H54 (cell line): ENCODE measurements around the gene MXD4.
A peak's percentile ranks its signal among the peaks of the same experiment; 100 is the strongest.

Source experiments
- DNase-seq: peaks from one replicate; pipeline ENCODE4 v3.0.0; 2011; ENCODE audit warnings: low spot score, mixed read lengths; ENCODE audit not compliant: insufficient read length
- FAIRE-seq: peaks from 3 replicates; lab custom pipeline; 2011; peaks lifted over from hg19 to GRCh38; lab: Jason Lieb, UNC
- POLR2A ChIP-seq: IDR thresholded peaks from 2 replicates; pipeline ENCODE4 v1.6.1; 2011; ENCODE audit warnings: low read depth, mild to moderate bottlenecking, low read length

Gene MXD4

DNA sequence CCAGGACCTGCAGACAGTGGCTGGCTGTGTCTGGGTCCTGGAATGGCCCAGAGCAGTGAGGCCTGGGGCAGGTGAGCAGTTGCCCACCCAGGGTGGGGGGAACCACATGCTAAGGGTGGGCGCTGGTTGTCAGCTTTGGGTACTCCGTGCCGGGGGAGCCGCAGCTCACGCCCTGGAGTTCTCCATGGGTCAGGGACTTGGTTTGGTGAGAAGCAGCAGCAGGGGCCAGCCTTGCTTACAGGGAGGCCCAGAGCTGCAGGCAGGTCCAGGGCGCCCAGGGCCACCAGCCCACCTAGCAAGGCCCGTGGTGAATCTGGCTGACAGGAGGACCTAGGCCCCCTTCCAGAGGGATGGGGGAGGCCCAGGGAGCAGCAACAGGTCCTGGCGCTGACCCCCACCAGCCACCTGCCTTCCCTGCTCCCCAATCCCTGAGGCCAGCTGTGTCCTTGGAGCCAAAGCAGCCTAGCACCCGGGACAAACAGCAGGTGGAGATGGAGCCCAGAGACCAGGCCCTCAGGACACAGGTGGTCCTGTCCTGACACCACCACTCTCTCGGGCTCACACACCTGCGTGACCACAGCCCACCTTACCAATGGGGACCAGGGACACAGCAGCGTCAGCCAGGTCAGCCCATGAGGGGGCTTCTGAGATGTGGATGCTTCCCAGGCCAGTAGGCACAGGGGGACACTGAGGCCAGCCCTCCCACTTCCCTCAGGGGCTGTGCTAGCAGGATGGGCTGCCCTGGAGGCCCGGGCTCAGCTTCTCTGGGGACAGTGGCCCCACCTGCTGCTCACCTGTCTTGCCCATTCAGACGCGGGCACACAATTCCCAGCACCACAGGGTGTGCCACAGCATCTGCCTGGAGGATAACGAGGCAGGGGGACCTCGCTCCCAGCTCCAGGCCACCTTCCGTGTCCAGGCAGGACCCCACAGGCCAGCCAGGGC is 3.5 kb downstream of the MXD4 start:
- DNase-seq (no peak), FAIRE-seq (no peak)
- TF ChIP-seq POLR2A = no peak

- TF ChIP-seq POLR2A = no peak
- DNase-seq (no peak), FAIRE-seq (no peak)
Observed at GRCh38 chr4:2257361-2258081, 4.4 kb downstream of the MXD4 start.

- no peak for DNase-seq
- TF ChIP-seq POLR2A = no peak
- no peak for FAIRE-seq
Observed at GRCh38 chr4:2256781-2257191, 5.1 kb downstream of the MXD4 start.

GRCh38 chr4:2256156-2256731 is 5.7 kb downstream of the MXD4 start:
- FAIRE-seq = no peak

GRCh38 chr4:2255501-2256155 is 6.3 kb downstream of the MXD4 start:
- no peak for DNase-seq
- no peak for FAIRE-seq
- no peak for TF ChIP-seq POLR2A

More at GRCh38 chr4:2256156-2256731, 5.7 kb downstream of the MXD4 start:
- no peak for DNase-seq
- no peak for TF ChIP-seq POLR2A

GRCh38 chr4:2254665-2255500 is 7.0 kb downstream of the MXD4 start:
- no peak for FAIRE-seq
- no peak for TF ChIP-seq POLR2A
- DNase-seq = no peak

DNA sequence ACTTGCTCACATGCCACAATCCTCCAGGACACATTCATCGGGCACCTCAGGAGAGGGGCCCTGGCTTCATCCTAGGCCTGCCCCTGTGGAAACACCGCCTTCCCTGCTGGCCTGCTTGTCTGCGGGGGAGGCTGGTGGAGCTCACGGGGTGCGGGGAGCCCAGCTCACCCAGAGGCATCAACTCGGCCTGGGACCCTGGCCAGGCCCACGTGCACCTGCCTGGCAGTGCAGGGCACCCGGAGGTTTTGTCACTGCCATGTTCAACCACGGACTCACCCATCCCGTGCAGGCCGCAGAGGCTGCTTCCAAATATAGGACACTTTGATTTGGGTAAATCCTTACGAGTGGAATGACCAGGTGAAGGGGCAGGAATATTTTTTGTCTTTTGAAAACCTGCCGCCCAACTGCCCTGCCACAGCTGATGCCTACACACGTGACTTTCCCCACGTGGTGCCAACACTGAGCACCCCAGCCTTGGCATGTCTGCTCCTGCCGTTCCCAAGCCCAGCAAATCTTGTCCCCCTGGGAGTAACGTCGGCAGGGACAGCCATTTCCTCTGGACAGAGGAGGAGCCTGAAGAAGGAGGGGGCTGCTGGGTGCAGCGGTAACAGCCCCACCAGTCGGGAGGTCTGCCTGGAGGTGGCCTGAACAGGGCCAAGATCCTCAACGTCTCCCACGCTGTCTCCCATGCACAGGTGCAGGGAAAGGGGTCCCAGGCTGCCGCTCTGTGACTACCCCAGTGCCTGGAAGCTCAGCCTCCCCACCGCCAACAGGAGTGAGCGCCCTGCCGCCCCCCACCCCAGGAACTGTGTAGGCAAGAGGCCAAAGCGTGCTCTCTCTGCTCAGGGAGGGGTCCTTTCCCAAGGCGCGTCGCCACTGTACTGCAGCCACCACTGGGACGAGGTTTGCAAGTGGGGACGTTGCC is 8.5 kb downstream of the MXD4 start:
- TF ChIP-seq POLR2A = no peak
- DNase-seq = no peak
- FAIRE-seq = no peak

- FAIRE-seq (no peak), DNase-seq (no peak)
- TF ChIP-seq POLR2A = no peak
Observed at GRCh38 chr4:2252530-2253091, 9.3 kb downstream of the MXD4 start.

- no peak for TF ChIP-seq POLR2A
- DNase-seq = no peak
- no peak for FAIRE-seq
Observed at GRCh38 chr4:2251795-2252529, 9.9 kb downstream of the MXD4 start.

GRCh38 chr4:2251073-2251794 is 10.7 kb downstream of the MXD4 start:
- no peak for TF ChIP-seq POLR2A
- DNase-seq = peak; percentile 0
- no peak for FAIRE-seq
